ENCODE data around the gene SRPX.
A peak's percentile ranks its signal among the peaks of the same experiment; 100 is the strongest.

Gene SRPX

DNA sequence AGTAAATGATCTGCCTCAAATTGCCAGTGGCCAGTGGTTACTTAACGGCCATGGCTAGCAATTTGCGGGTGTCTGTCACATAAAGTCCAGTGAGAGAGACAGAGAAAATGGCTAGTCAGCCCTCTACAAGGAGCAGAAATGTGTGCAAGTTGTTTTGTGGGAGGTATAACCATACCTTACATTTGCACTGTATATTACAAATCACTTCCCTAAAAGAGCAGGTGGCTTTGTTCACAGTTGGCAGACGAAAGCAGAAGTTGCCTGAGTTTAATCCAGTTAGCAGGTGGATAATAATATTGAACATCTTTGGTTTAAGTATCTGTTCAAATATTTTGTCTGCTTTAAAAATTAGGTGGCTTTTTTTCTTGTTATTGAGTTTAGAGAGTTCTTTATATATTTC, 15.6 kb downstream of the SRPX start:
- H3K27ac ChIP-seq, result no peak overlapping the region

DNA sequence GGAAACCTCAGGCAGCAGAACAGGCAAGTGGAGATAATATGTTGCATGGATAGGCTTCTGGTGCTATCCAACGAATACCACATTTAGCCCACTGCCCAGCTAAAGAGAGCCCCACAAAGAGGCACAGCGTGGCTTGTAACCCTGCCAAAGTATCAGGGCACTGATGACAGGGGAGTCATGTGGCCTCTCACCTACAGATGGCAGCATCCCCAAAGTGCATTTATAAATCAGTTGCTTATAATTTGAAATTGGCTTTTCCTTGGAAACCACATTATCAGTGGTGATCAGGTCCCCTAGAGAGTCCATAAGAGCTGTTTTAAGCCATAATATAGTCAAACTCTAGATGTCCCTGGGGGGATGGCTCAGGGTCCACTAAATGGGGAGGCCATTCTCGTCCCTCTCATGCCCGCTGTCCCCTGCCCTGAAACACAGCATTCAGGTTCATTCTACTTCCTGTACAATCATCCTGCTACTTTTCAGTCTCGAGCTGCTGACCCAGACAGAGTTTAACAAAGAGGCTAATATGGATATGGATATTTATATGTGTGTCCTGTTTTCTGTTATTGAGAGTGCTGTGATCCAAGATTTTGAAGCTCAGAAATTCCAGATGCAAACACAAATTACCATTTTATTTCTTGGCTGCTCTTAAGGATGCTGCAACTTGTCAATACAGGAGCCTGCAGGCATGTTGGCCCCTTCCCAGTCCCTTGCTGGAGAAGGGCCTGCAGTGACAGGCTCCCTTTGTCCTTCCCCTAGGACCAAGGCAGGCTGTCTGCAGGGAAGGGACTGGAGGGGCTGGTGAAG, 28.5 kb downstream of the SRPX start:
- H3K27ac ChIP-seq, result no peak overlapping the region
- no peak for TF ChIP-seq ZFX (IDR thresholded peaks at IDR 0.05)
- TF ChIP-seq, protein P1, sequence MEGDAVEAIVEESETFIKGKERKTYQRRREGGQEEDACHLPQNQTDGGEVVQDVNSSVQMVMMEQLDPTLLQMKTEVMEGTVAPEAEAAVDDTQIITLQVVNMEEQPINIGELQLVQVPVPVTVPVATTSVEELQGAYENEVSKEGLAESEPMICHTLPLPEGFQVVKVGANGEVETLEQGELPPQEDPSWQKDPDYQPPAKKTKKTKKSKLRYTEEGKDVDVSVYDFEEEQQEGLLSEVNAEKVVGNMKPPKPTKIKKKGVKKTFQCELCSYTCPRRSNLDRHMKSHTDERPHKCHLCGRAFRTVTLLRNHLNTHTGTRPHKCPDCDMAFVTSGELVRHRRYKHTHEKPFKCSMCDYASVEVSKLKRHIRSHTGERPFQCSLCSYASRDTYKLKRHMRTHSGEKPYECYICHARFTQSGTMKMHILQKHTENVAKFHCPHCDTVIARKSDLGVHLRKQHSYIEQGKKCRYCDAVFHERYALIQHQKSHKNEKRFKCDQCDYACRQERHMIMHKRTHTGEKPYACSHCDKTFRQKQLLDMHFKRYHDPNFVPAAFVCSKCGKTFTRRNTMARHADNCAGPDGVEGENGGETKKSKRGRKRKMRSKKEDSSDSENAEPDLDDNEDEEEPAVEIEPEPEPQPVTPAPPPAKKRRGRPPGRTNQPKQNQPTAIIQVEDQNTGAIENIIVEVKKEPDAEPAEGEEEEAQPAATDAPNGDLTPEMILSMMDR (conservative IDR thresholded peaks at IDR 0.05), result peak; percentile 68

More for the DNA sequence above, 15.6 kb downstream of the SRPX start:
- no peak for TF ChIP-seq ZFX (IDR thresholded peaks at IDR 0.05)
- TF ChIP-seq, protein P1 (conservative IDR thresholded peaks at IDR 0.05), result no peak

DNA sequence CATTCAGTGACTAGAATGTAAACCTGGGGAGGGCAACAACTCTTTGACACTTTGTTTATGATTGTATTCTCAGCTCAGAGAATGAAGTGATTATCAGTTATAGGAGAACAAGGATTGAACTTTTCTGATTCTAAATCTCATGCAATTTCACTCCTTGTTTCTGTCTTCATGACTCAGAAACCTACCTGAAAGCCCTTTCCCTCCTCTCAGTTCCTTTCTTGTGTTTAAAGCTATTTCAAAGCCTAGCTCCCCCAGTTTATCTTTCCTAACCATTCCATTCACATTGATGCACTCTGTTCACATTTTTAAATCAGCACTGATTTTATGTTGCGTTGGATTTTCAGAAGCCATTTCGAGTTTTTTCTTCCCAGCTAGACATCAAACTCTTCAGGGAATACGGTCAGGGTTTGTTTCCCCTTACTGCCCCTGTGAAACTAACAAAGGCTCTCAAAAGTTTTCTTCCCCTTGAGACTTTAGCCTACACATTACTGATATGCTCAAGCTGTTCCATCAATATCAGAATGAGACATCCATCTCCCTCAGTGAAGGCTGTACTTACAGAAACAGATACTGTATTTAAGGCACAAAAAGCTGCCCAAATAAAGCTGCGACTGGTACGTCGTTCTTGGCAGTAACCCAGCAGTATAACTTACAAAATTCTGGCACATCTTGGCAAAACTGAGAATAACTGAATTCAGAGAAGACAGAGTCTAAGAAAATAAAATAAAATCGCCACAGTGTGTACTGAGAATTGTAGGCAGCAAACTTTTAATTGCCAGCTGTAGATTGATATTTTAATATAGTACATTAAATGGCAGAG, 31.0 kb downstream of the SRPX start:
- TF ChIP-seq, protein P1 (conservative IDR thresholded peaks at IDR 0.05), result no peak
- TF ChIP-seq ZFX (IDR thresholded peaks at IDR 0.05), result no peak
- no peak overlapping the region for H3K27ac ChIP-seq

DNA sequence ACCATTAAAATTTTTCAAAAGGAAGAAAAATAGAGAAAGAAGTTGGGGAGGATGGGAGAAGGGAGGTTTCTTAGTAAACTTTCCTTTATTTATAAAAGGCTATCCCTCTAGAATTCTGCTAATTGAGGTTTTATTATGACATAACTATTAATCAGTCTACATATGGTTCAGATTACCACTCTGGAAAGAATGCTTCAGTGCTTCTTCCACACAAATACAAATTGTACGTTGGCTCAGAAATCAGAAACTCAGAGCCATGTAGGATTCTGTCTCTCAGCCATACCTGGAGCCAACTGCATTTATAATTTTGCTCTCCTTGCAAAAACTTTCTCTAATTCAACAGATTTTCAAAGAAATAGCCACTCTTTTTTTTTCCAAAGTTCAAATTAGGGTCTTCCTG, 37.1 kb downstream of the SRPX start:
- no peak overlapping the region for H3K27ac ChIP-seq
- TF ChIP-seq, protein P1 (conservative IDR thresholded peaks at IDR 0.05), result no peak
- TF ChIP-seq ZFX (IDR thresholded peaks at IDR 0.05), result no peak

DNA sequence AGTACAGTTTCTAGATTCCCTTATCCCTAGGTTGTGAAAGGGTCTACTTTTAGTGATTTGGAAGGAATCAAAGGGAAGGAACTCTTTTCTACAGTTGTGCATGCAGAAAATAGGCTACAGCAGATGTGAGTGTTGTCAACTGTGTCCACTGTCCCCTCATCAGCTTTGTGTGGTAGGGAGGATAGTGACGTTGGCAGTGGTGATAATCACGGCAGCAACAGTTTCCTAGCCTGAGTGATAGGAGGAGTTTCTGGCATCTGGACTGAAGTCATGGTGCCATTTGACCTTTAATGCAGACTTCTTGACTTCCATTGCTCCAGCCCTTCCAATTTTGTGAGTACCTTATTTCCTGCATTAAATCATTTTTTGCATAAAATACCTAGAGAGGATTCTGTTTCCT, 39.3 kb downstream of the SRPX start:
- no peak for TF ChIP-seq ZFX (IDR thresholded peaks at IDR 0.05)
- TF ChIP-seq, protein P1 (conservative IDR thresholded peaks at IDR 0.05), result no peak
- no peak overlapping the region for H3K27ac ChIP-seq

DNA sequence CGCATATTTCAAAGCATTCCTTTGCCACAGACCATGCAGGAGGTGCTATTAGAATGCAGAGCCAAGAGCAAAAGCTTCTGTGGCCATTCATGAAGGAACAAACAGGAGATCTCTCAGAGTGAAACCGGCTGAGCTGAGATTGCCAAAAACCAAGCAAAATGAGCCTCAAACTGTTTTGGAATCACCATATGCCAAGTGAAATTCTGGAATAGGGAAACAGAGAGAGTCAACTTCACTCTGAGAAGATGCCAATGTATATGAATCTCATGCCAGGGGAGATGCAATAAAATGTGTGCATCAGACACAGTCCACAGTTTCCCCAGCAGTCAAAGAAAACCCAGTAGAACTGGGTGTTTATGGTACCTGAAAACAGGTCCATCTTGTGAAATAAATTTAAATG, 42.3 kb downstream of the SRPX start:
- TF ChIP-seq, protein P1 (conservative IDR thresholded peaks at IDR 0.05), result no peak
- TF ChIP-seq ZFX (IDR thresholded peaks at IDR 0.05), result no peak
- no peak overlapping the region for H3K27ac ChIP-seq

DNA sequence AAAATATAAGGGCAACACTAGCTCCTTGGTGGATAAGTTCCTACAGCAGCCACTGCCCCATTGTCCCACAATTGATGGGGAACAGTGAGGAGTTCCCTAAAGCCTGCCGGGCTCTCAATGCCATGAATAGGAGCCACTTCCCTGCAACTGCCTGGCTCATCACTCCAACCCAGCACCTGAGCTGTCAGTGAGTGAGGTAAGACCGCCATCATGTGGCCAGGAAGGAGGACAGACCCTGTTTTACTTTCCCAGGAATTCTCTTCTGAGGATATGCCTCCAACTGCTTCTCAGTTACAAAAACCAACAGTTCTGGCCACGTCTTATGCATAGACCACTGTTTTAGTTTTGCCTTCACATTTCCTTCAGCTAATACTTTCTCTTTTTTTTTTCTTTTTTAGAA, 45.5 kb downstream of the SRPX start:
- no peak overlapping the region for H3K27ac ChIP-seq
- TF ChIP-seq, protein P1 (conservative IDR thresholded peaks at IDR 0.05), result peak; percentile 77
- TF ChIP-seq ZFX (IDR thresholded peaks at IDR 0.05), result no peak
